ENCODE data around the gene COX8A.

The COX8A gene

GRCh38 chr11:64019106-64020037 lies 45.0 kb downstream of the COX8A start:
- no peak for DNase-seq (ENCODE audit: low read depth in 2 of 3, low spot score in 1 of 3)

- no peak for DNase-seq (ENCODE audit: low read depth in 2 of 3, low spot score in 1 of 3)
Measured at GRCh38 chr11:64020976-64021756, 46.7 kb downstream of the COX8A start.

- no peak for DNase-seq (ENCODE audit: low read depth in 2 of 3, low spot score in 1 of 3)
Measured at GRCh38 chr11:64021757-64022093, 47.3 kb downstream of the COX8A start.

DNA sequence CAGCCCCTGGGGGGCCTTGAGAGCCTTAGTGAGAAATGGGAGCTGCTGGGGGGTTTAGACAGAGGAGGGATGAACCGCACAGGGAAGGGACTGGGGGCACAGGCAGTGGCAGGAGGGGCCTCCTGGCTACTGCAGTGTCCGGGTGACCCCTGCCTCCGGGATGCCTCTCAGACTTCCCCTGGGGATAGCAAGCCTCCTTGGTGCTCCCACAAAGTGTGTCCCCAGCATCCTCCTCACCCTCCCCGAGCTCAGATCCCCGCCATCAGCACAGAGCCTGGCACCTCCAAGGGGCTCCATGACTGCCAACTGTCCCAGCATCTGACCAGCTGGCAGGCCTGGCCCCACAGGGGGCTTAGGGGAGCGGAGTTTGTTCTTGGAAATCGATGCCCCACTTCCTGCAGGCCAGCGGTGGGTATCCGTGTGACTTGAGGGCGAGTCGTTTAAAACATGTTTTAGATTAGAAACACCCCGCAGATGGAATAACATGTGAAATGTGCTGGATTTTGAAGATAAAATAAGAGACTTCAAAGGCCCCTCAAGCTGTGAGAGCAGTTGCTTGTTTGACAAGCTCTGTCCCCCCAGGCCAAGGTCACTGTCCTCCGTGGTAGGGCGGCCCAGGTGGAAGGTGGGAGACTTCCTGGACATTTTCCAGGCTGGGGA lies 47.8 kb downstream of the COX8A start:
- DNase-seq (ENCODE audit: low read depth in 2 of 3, low spot score in 1 of 3), result no peak

- no peak for DNase-seq (ENCODE audit: low read depth in 2 of 3, low spot score in 1 of 3)
Measured at GRCh38 chr11:64023712-64024710, 49.6 kb downstream of the COX8A start.

- DNase-seq (ENCODE audit: low read depth in 2 of 3, low spot score in 1 of 3), result no peak
Measured at GRCh38 chr11:64025205-64025604, 50.8 kb downstream of the COX8A start.

All from stimulated activated CD4-positive, alpha-beta T cell treated with anti-CD3 and anti-CD28 coated beads, Interleukin-12 subunit alpha, Interleukin-12 subunit beta, amount 100 ng/mL, for 48 hours (primary cell).